Measurements from ENCODE around the gene DPP4.
A peak's percentile ranks its signal among the peaks of the same experiment; 100 is the strongest.

The DPP4 gene

GRCh38 chr2:162107361-162107901 is 33.4 kb upstream of the DPP4 start:
- WGBS, result 83% methylated on average over 3 of the region's 4 CpGs
- no peak overlapping the region for H3K4me2 ChIP-seq (ENCODE audit: low read length, poor library complexity, severe bottlenecking)
- H3K79me1 ChIP-seq (replicated peaks; ENCODE audit: low read length, poor library complexity, severe bottlenecking), result no peaks in the 10 kb centered on the region
- H2AFZ ChIP-seq (ENCODE audit: low read depth, low read length), result no peak overlapping the region
- no peaks in the 10 kb centered on the region for H3K4me1 ChIP-seq (ENCODE audit: control insufficient read depth, insufficient read depth, low read depth, low read length)
- no peak for DNase-seq
- H3K36me3 ChIP-seq (ENCODE audit: control insufficient read depth in 1 of 2, insufficient read depth in 2 of 2, low read depth in 1 of 2, low read length in 2 of 2), result no peaks in the 10 kb centered on the region
- H2BK5ac ChIP-seq (ENCODE audit: low read depth, low read length, poor library complexity, severe bottlenecking), result no peak overlapping the region
- no peak overlapping the region for H3K14ac ChIP-seq (ENCODE audit: low read length in 2 of 2)
- H3K18ac ChIP-seq (ENCODE audit: low read depth in 1 of 2, low read length in 2 of 2), result no peak overlapping the region
- H2AK5ac ChIP-seq (ENCODE audit: low read length, severe bottlenecking), result no peak overlapping the region
- H3K4me3 ChIP-seq (ENCODE audit: insufficient read depth in 1 of 2, low read depth in 1 of 2, low read length in 2 of 2), result no peak overlapping the region
- H2BK15ac ChIP-seq (ENCODE audit: low read depth, poor library complexity, severe bottlenecking), result no peak overlapping the region
- no peak overlapping the region for H2BK120ac ChIP-seq (ENCODE audit: low read depth, low read length)
- no peak overlapping the region for H3K4ac ChIP-seq (ENCODE audit: low read depth in 1 of 2, low read length in 2 of 2)
- no peak overlapping the region for H3K27ac ChIP-seq (ENCODE audit: low read length, poor library complexity, severe bottlenecking)
- no peak overlapping the region for H4K91ac ChIP-seq (ENCODE audit: low read length)
- H4K8ac ChIP-seq (ENCODE audit: low read length), result no peak overlapping the region
- no peaks in the 10 kb centered on the region for H3K27me3 ChIP-seq (ENCODE audit: control insufficient read depth in 1 of 2, insufficient read depth in 1 of 2, low read length in 2 of 2)
- H3K9ac ChIP-seq (ENCODE audit: low read length), result no peak overlapping the region
- H2BK12ac ChIP-seq (ENCODE audit: low read length in 2 of 2), result no peak overlapping the region
- H3K23ac ChIP-seq (ENCODE audit: low read length in 2 of 2), result no peak overlapping the region
- H3K9me3 ChIP-seq (ENCODE audit: control insufficient read depth, low read length), result no peaks in the 10 kb centered on the region

- Histone ChIP-seq H3K27me3 (ENCODE audit: control insufficient read depth in 1 of 2, insufficient read depth in 1 of 2, low read length in 2 of 2) (no peaks in the 10 kb centered on the region), H3K36me3 (ENCODE audit: control insufficient read depth in 1 of 2, insufficient read depth in 2 of 2, low read depth in 1 of 2, low read length in 2 of 2) (no peaks in the 10 kb centered on the region), H4K91ac (ENCODE audit: low read length) (no peak overlapping the region), H3K18ac (ENCODE audit: low read depth in 1 of 2, low read length in 2 of 2) (no peak overlapping the region), H3K27ac (ENCODE audit: low read length, poor library complexity, severe bottlenecking) (no peak overlapping the region), H2BK5ac (ENCODE audit: low read depth, low read length, poor library complexity, severe bottlenecking) (no peak overlapping the region), H3K79me1 (replicated peaks; ENCODE audit: low read length, poor library complexity, severe bottlenecking) (no peaks in the 10 kb centered on the region), H4K8ac (ENCODE audit: low read length) (no peak overlapping the region), H3K9ac (ENCODE audit: low read length) (peak overlapping the region; percentile 11), H2AK5ac (ENCODE audit: low read length, severe bottlenecking) (no peak overlapping the region), H3K23ac (ENCODE audit: low read length in 2 of 2) (no peak overlapping the region), H2BK120ac (ENCODE audit: low read depth, low read length) (no peak overlapping the region), H3K14ac (ENCODE audit: low read length in 2 of 2) (no peak overlapping the region), H3K4me3 (ENCODE audit: insufficient read depth in 1 of 2, low read depth in 1 of 2, low read length in 2 of 2) (no peak overlapping the region), H2BK12ac (ENCODE audit: low read length in 2 of 2) (no peak overlapping the region), H2BK15ac (ENCODE audit: low read depth, poor library complexity, severe bottlenecking) (no peak overlapping the region), H2AFZ (ENCODE audit: low read depth, low read length) (no peak overlapping the region), H3K4ac (ENCODE audit: low read depth in 1 of 2, low read length in 2 of 2) (no peak overlapping the region), H3K9me3 (ENCODE audit: control insufficient read depth, low read length) (no peaks in the 10 kb centered on the region), H3K4me1 (ENCODE audit: control insufficient read depth, insufficient read depth, low read depth, low read length) (no peaks in the 10 kb centered on the region), H3K4me2 (ENCODE audit: low read length, poor library complexity, severe bottlenecking) (no peak overlapping the region)
- no CpG with 5 or more reads among the region's 1 CpG for WGBS
- no peak for DNase-seq
Measured at GRCh38 chr2:162106746-162107145, 32.7 kb upstream of the DPP4 start.

GRCh38 chr2:162106146-162106551 is 32.1 kb upstream of the DPP4 start:
- Histone ChIP-seq H3K4me1 (ENCODE audit: control insufficient read depth, insufficient read depth, low read depth, low read length) (no peaks in the 10 kb centered on the region), H3K9me3 (ENCODE audit: control insufficient read depth, low read length) (no peaks in the 10 kb centered on the region), H3K4ac (ENCODE audit: low read depth in 1 of 2, low read length in 2 of 2) (no peak overlapping the region), H2BK15ac (ENCODE audit: low read depth, poor library complexity, severe bottlenecking) (no peak overlapping the region), H3K9ac (ENCODE audit: low read length) (peak overlapping the region; percentile 11), H3K4me2 (ENCODE audit: low read length, poor library complexity, severe bottlenecking) (no peak overlapping the region), H3K4me3 (ENCODE audit: insufficient read depth in 1 of 2, low read depth in 1 of 2, low read length in 2 of 2) (no peak overlapping the region), H3K27me3 (ENCODE audit: control insufficient read depth in 1 of 2, insufficient read depth in 1 of 2, low read length in 2 of 2) (no peaks in the 10 kb centered on the region), H4K91ac (ENCODE audit: low read length) (no peak overlapping the region), H3K27ac (ENCODE audit: low read length, poor library complexity, severe bottlenecking) (no peak overlapping the region), H3K36me3 (ENCODE audit: control insufficient read depth in 1 of 2, insufficient read depth in 2 of 2, low read depth in 1 of 2, low read length in 2 of 2) (no peaks in the 10 kb centered on the region), H2AFZ (ENCODE audit: low read depth, low read length) (no peak overlapping the region), H3K79me1 (replicated peaks; ENCODE audit: low read length, poor library complexity, severe bottlenecking) (no peaks in the 10 kb centered on the region), H2BK5ac (ENCODE audit: low read depth, low read length, poor library complexity, severe bottlenecking) (no peak overlapping the region), H2BK12ac (ENCODE audit: low read length in 2 of 2) (no peak overlapping the region), H2BK120ac (ENCODE audit: low read depth, low read length) (no peak overlapping the region), H3K18ac (ENCODE audit: low read depth in 1 of 2, low read length in 2 of 2) (no peak overlapping the region), H2AK5ac (ENCODE audit: low read length, severe bottlenecking) (no peak overlapping the region), H4K8ac (ENCODE audit: low read length) (no peak overlapping the region), H3K23ac (ENCODE audit: low read length in 2 of 2) (no peak overlapping the region), H3K14ac (ENCODE audit: low read length in 2 of 2) (no peak overlapping the region)
- DNase-seq, result no peak
- WGBS, result 54% methylated on average over 2 of the region's 3 CpGs

GRCh38 chr2:162103443-162104009 is 29.5 kb upstream of the DPP4 start:
- Histone ChIP-seq H3K27me3 (ENCODE audit: control insufficient read depth in 1 of 2, insufficient read depth in 1 of 2, low read length in 2 of 2) (no peaks in the 10 kb centered on the region), H3K4ac (ENCODE audit: low read depth in 1 of 2, low read length in 2 of 2) (no peak overlapping the region), H4K8ac (ENCODE audit: low read length) (no peak overlapping the region), H3K4me2 (ENCODE audit: low read length, poor library complexity, severe bottlenecking) (no peak overlapping the region), H3K23ac (ENCODE audit: low read length in 2 of 2) (no peak overlapping the region), H3K79me1 (replicated peaks; ENCODE audit: low read length, poor library complexity, severe bottlenecking) (no peaks in the 10 kb centered on the region), H2AK5ac (ENCODE audit: low read length, severe bottlenecking) (no peak overlapping the region), H4K91ac (ENCODE audit: low read length) (no peak overlapping the region), H2BK5ac (ENCODE audit: low read depth, low read length, poor library complexity, severe bottlenecking) (no peak overlapping the region), H2AFZ (ENCODE audit: low read depth, low read length) (no peak overlapping the region), H3K4me1 (ENCODE audit: control insufficient read depth, insufficient read depth, low read depth, low read length) (no peaks in the 10 kb centered on the region), H3K18ac (ENCODE audit: low read depth in 1 of 2, low read length in 2 of 2) (no peak overlapping the region), H3K9ac (ENCODE audit: low read length) (no peak overlapping the region), H3K27ac (ENCODE audit: low read length, poor library complexity, severe bottlenecking) (no peak overlapping the region), H3K14ac (ENCODE audit: low read length in 2 of 2) (no peak overlapping the region), H2BK15ac (ENCODE audit: low read depth, poor library complexity, severe bottlenecking) (no peak overlapping the region), H2BK120ac (ENCODE audit: low read depth, low read length) (no peak overlapping the region), H3K4me3 (ENCODE audit: insufficient read depth in 1 of 2, low read depth in 1 of 2, low read length in 2 of 2) (no peak overlapping the region), H3K36me3 (ENCODE audit: control insufficient read depth in 1 of 2, insufficient read depth in 2 of 2, low read depth in 1 of 2, low read length in 2 of 2) (no peaks in the 10 kb centered on the region), H2BK12ac (ENCODE audit: low read length in 2 of 2) (no peak overlapping the region), H3K9me3 (ENCODE audit: control insufficient read depth, low read length) (no peaks in the 10 kb centered on the region)
- 91% methylated on average over 3 of the region's 3 CpGs for WGBS
- no peak for DNase-seq
